ENCODE data around the gene PCBP3.
"Not testable (repeated sequence)": the region's sequence is repeated elsewhere in the genome, so short reads cannot be mapped to it uniquely, and the experiment has no call there.

The PCBP3 gene

GRCh38 chr21:45886610-45887026 is 243.1 kb downstream of the PCBP3 start:
- peak; percentile 27 for DNase-seq

GRCh38 chr21:45887120-45887611 is 243.6 kb downstream of the PCBP3 start:
- no peak for DNase-seq

- no peak for DNase-seq
These were observed 244.3 kb downstream of the PCBP3 start for GRCh38 chr21:45887788-45888187.

GRCh38 chr21:45888386-45889009 is 245.0 kb downstream of the PCBP3 start:
- DNase-seq: no peak

- no peak for DNase-seq
These were observed 245.7 kb downstream of the PCBP3 start for GRCh38 chr21:45889256-45889655.

GRCh38 chr21:45889961-45890360 is 246.4 kb downstream of the PCBP3 start:
- DNase-seq: no peak

- no peak for DNase-seq
These were observed 248.0 kb downstream of the PCBP3 start for GRCh38 chr21:45891388-45892155.

GRCh38 chr21:45892156-45892915 is 248.8 kb downstream of the PCBP3 start:
- DNase-seq: no peak

- no peak for DNase-seq
These were observed 249.6 kb downstream of the PCBP3 start for GRCh38 chr21:45892916-45893739.

GRCh38 chr21:45893740-45894449 is 250.4 kb downstream of the PCBP3 start:
- DNase-seq: no peak

- no peak for DNase-seq
These were observed 250.9 kb downstream of the PCBP3 start for GRCh38 chr21:45894450-45894825.

GRCh38 chr21:45894906-45895777 is 251.6 kb downstream of the PCBP3 start:
- no peak for DNase-seq

- DNase-seq: no peak
These were observed 252.3 kb downstream of the PCBP3 start for GRCh38 chr21:45895778-45896370.

- DNase-seq: not testable (repeated sequence)
These were observed 252.9 kb downstream of the PCBP3 start for GRCh38 chr21:45896431-45896830.

GRCh38 chr21:45897191-45898027 is 253.9 kb downstream of the PCBP3 start:
- DNase-seq: no peak

GRCh38 chr21:45898028-45898350 is 254.5 kb downstream of the PCBP3 start:
- no peak for DNase-seq

GRCh38 chr21:45898781-45899180 is 255.3 kb downstream of the PCBP3 start:
- DNase-seq: no peak

GRCh38 chr21:45899317-45900033 is 255.9 kb downstream of the PCBP3 start:
- no peak for DNase-seq
